H1 (cell line): Measurements from ENCODE around the gene ATP2C1. TPM values are rescaled to one million over a fixed set of nuclear protein-coding genes. Genes with fewer than 3 reads are reported as not detected.

Experiments
- JUN ChIP-seq: IDR thresholded peaks from 2 replicates; pipeline ENCODE4 v1.6.1; 2011; ENCODE audit warnings: low read depth, mild to moderate bottlenecking, improper control_type of control experiment, low read length
- SUZ12 ChIP-seq: fragments of 200-600 bp; sonication (generic); IDR thresholded peaks from 2 replicates; pipeline ENCODE4 v1.6.1; 2012; ENCODE audit warnings: mild to moderate bottlenecking, inconsistent platforms, low read length, moderate library complexity, mixed read lengths
- TAF1 ChIP-seq: IDR thresholded peaks from 2 replicates; pipeline ENCODE4 v1.6.1; 2011; ENCODE audit warnings: mild to moderate bottlenecking, low read depth, low read length
- polyA plus RNA-seq, 7 experiments: library from polyadenylated mRNA; depleted of rRNA in 3 of 7; stranded (reverse) in 5 of 7; unstranded in 2 of 7; fragments of >200 nt in 5 of 7; fragments of 200-250 nt in 2 of 7; gene quantifications; 1 replicate in 5 of 7; 2 replicates in 1 of 7; 4 replicates in 1 of 7; pipeline versions ENCODE4 v1.2.1 to v1.2.3, GENCODE V29; 2011 to 2013; ENCODE audit warnings: missing spikeins in 2 of 7, mixed read lengths in 2 of 7
- total RNA-seq: library from RNA; stranded (reverse); fragmentation: NEBNext Ultra II Directional; extraction: Animal tissue kit (Norgen Biotek cat#: 25700); gene quantifications from 2 replicates; pipeline ENCODE4 v1.2.1, GENCODE V29; 2021
- TF ChIP-seq, protein P1 (sequence below): fragments of 300-600 bp; sonication (generic); IDR thresholded peaks from 2 replicates; pipeline ENCODE4 v1.7.1; 2012; ENCODE audit warnings: low read length, moderate library complexity, mild to moderate bottlenecking, inconsistent platforms; ENCODE audit not compliant: insufficient replicate concordance

The ATP2C1 gene
- total and polyA plus RNA-seq, 2 of the 8 experiments (the other 6 are each of a cell fraction or from before 2014, with no cell fraction given) = 50.7 to 68.5 TPM

DNA sequence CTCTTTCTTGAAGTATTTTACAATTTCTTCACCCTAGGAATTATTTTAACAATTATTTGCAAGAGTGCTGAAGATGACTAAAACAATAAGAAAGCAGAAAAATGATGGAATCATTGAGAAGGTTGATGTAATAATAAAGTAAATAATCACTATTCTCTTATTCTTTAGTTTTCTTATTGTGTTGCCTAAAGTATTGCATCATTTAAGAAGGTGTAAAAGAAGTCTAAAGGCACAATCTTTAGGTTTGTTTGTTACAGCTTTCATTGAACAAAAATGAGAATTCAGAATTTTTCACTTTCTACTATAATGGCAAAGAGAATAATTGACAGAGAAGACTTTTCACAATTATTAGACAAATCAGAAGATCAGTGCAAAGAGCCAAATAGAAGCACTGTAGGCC lies 67.6 kb downstream of the ATP2C1 start (continued):
- TF ChIP-seq, protein P1, sequence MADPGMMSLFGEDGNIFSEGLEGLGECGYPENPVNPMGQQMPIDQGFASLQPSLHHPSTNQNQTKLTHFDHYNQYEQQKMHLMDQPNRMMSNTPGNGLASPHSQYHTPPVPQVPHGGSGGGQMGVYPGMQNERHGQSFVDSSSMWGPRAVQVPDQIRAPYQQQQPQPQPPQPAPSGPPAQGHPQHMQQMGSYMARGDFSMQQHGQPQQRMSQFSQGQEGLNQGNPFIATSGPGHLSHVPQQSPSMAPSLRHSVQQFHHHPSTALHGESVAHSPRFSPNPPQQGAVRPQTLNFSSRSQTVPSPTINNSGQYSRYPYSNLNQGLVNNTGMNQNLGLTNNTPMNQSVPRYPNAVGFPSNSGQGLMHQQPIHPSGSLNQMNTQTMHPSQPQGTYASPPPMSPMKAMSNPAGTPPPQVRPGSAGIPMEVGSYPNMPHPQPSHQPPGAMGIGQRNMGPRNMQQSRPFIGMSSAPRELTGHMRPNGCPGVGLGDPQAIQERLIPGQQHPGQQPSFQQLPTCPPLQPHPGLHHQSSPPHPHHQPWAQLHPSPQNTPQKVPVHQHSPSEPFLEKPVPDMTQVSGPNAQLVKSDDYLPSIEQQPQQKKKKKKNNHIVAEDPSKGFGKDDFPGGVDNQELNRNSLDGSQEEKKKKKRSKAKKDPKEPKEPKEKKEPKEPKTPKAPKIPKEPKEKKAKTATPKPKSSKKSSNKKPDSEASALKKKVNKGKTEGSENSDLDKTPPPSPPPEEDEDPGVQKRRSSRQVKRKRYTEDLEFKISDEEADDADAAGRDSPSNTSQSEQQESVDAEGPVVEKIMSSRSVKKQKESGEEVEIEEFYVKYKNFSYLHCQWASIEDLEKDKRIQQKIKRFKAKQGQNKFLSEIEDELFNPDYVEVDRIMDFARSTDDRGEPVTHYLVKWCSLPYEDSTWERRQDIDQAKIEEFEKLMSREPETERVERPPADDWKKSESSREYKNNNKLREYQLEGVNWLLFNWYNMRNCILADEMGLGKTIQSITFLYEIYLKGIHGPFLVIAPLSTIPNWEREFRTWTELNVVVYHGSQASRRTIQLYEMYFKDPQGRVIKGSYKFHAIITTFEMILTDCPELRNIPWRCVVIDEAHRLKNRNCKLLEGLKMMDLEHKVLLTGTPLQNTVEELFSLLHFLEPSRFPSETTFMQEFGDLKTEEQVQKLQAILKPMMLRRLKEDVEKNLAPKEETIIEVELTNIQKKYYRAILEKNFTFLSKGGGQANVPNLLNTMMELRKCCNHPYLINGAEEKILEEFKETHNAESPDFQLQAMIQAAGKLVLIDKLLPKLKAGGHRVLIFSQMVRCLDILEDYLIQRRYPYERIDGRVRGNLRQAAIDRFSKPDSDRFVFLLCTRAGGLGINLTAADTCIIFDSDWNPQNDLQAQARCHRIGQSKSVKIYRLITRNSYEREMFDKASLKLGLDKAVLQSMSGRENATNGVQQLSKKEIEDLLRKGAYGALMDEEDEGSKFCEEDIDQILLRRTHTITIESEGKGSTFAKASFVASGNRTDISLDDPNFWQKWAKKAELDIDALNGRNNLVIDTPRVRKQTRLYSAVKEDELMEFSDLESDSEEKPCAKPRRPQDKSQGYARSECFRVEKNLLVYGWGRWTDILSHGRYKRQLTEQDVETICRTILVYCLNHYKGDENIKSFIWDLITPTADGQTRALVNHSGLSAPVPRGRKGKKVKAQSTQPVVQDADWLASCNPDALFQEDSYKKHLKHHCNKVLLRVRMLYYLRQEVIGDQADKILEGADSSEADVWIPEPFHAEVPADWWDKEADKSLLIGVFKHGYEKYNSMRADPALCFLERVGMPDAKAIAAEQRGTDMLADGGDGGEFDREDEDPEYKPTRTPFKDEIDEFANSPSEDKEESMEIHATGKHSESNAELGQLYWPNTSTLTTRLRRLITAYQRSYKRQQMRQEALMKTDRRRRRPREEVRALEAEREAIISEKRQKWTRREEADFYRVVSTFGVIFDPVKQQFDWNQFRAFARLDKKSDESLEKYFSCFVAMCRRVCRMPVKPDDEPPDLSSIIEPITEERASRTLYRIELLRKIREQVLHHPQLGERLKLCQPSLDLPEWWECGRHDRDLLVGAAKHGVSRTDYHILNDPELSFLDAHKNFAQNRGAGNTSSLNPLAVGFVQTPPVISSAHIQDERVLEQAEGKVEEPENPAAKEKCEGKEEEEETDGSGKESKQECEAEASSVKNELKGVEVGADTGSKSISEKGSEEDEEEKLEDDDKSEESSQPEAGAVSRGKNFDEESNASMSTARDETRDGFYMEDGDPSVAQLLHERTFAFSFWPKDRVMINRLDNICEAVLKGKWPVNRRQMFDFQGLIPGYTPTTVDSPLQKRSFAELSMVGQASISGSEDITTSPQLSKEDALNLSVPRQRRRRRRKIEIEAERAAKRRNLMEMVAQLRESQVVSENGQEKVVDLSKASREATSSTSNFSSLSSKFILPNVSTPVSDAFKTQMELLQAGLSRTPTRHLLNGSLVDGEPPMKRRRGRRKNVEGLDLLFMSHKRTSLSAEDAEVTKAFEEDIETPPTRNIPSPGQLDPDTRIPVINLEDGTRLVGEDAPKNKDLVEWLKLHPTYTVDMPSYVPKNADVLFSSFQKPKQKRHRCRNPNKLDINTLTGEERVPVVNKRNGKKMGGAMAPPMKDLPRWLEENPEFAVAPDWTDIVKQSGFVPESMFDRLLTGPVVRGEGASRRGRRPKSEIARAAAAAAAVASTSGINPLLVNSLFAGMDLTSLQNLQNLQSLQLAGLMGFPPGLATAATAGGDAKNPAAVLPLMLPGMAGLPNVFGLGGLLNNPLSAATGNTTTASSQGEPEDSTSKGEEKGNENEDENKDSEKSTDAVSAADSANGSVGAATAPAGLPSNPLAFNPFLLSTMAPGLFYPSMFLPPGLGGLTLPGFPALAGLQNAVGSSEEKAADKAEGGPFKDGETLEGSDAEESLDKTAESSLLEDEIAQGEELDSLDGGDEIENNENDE = no peak
- TF ChIP-seq TAF1 = no peak
- no peak for TF ChIP-seq JUN
- no peak for TF ChIP-seq SUZ12
